Esophagus squamous epithelium (tissue), 4 donors: Measurements from ENCODE around the gene TSKS.

Experiments used
- POLR2A ChIP-seq, 4 donors: fragments of 450-650 bp; IDR thresholded peaks; one replicate each; pipeline ENCODE4 v1.6.1; 2017; ENCODE audit warnings: antibody characterized with exemption in 4 of 4, mild to moderate bottlenecking in 4 of 4, moderate library complexity in 3 of 4
- TF ChIP-seq, protein P1 (sequence below), 6 experiments: fragments of 450-650 bp in 4 of 6; fragments of 200-600 bp in 2 of 6; sonication (generic) in 2 of 6; IDR thresholded peaks; one replicate each; pipeline ENCODE4 v1.5.1; 2016 to 2019; ENCODE audit warnings: antibody characterized with exemption in 6 of 6, mild to moderate bottlenecking in 4 of 6, moderate library complexity in 4 of 6

GRCh38 chr19:49704888-49705642 lies 58.0 kb downstream of the TSKS start:
- no peak for TF ChIP-seq POLR2A (IDR thresholded peaks at IDR 0.05)
- TF ChIP-seq, protein P1, sequence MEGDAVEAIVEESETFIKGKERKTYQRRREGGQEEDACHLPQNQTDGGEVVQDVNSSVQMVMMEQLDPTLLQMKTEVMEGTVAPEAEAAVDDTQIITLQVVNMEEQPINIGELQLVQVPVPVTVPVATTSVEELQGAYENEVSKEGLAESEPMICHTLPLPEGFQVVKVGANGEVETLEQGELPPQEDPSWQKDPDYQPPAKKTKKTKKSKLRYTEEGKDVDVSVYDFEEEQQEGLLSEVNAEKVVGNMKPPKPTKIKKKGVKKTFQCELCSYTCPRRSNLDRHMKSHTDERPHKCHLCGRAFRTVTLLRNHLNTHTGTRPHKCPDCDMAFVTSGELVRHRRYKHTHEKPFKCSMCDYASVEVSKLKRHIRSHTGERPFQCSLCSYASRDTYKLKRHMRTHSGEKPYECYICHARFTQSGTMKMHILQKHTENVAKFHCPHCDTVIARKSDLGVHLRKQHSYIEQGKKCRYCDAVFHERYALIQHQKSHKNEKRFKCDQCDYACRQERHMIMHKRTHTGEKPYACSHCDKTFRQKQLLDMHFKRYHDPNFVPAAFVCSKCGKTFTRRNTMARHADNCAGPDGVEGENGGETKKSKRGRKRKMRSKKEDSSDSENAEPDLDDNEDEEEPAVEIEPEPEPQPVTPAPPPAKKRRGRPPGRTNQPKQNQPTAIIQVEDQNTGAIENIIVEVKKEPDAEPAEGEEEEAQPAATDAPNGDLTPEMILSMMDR (IDR thresholded peaks at IDR 0.05) = no peak
